Fibroblast of upper back skin (primary cell): ENCODE measurements around the gene PCDH19.
A peak's percentile ranks its signal among the peaks of the same experiment; 100 is the strongest.
"Not testable (repeated sequence)": the region's sequence is repeated elsewhere in the genome, so short reads cannot be mapped to it uniquely, and the experiment has no call there.

Experiments
- DNase-seq: peaks from one replicate; pipeline ENCODE4 v3.0.0-alpha.2; 2013

Gene PCDH19

GRCh38 chrX:100409610-100410590, at the start of gene PCDH19:
TSS of gene PCDH19 (minus strand) at chrX:100410273. CDS start at chrX:100408597, 1,676 bp downstream.
- peak; percentile 70 for DNase-seq

GRCh38 chrX:100449696-100450608, 39.9 kb upstream of the PCDH19 start:
- DNase-seq: peak; percentile 0

- DNase-seq: peak; percentile 8
These were observed 37.8 kb upstream of the PCDH19 start for GRCh38 chrX:100447655-100448397.

- DNase-seq: no peak
These were observed 35.5 kb upstream of the PCDH19 start for GRCh38 chrX:100445593-100445992.

DNA sequence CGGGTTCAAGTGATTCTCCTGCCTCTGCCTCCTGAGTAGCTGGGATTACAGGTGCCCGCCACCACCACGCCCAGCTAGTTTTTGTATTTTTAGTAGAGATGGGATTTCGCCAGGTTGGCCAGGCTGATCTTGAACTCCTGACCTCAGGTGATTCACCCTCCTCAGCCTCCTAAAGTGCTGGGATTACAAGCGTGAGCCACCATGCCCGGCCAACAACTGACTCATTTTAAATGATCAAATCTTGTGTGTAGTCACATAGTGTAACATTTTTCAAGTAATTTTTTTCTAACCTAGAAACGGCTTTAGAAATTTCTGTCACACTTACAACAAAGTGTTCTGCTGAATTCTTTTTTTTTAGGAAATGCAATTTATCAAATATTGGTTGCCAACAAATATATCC, 31.2 kb upstream of the PCDH19 start:
- DNase-seq: not testable (repeated sequence)

- DNase-seq: no peak
These were observed 29.9 kb upstream of the PCDH19 start for GRCh38 chrX:100440006-100440405.

- no peak for DNase-seq
These were observed 25.7 kb upstream of the PCDH19 start for GRCh38 chrX:100435726-100436125.

- no peak for DNase-seq
These were observed 13.9 kb upstream of the PCDH19 start for GRCh38 chrX:100424012-100424411.

DNA sequence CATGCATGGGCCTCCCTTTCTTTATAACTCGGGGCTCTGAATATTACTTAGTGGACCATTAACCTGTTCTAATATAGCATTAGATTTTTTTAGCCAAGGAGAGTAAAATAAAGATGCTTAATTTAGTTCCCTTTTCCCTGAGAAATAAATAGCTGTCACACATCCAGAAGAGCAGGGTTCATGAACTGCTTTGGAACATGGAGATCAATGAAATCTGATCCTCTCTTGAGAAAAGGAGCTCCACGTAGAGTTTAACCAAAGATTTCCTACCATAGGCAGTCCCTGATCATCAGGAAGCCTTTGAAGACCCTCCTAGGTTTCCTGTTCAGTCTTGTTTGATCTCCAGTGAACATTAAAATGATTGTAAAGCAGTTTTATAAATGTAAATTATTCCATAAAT, 8.5 kb upstream of the PCDH19 start:
- no peak for DNase-seq

DNA sequence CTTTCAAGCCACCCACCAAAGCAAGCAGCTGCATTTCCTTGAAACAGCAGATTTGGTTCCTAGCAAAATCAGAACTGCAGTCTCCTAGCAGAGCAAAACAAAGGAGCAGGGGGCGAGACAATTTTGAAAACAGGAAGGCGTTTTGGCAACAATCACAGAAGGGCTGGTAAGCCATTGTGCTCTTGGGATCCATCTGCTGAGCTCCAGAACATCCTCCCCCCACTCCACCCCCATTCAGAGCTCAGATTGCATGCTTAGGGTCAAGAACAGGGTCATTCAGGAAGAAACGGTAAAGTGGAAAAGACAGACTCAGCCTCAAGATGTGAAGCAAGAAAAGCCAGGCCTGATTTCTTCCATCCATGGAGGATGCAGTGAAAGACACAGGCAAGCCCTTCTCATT, 7.6 kb upstream of the PCDH19 start:
- DNase-seq: no peak

DNA sequence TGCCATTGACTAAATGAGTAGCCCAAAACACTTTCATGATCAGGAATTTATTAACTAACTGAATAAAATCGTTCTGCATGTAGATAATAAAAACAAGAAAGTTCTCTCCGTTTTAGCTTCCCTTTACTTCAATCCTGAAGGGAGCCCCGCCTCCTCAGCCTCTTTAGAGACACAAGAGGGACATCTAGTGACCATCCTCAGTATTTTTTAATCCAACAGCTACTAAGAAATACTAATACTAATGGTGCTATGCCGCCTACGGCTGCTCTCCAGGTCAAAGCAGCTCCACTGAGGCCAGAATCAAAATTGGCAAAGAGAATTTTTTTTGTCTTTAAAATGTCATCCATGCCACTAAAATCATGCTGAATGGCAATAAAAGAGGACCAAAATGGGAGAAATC, 3.2 kb upstream of the PCDH19 start:
- DNase-seq: peak; percentile 56

DNA sequence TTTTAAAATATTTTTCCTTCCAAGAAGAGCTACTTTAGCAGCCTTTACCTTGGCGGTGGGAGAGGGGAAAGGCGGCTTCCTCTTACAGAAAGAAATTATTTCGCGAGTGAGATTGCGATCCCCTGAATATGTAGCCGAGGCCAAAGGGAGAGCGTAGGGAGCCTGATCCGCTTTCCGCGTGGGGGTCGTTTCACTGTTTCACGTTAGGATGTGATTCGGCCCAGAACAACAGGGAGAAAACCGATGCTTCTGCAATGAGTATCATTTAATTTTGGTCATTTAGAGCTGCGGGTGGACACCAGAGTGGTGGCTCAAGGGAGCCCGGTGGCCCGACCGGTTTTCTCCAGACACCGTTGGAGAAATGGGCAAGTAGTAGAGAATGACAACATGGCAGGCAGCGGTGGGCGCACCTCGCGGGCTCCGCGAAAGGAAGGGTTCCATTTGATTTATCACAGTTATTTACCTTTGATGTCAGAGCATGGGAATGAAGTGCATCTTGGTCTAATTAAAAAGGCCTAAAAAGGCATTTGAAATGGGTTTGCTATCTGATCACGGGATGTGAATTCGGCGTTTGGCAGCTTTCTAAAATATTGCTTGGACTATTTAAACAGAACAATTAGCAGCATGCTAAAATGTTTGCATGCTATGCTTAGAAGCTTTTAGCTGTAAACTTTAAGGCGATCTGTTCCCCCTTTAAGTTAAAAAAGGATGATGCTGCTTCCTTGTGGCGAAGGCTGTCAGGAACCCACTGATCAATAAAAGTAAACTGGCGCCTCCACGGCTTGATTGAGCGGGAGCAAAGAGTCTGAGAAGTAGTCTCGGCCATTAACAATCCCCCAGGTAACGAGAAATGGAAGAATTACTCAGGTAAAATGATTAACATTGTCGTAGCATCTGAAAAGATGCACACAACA, 2.0 kb upstream of the PCDH19 start:
- no peak for DNase-seq

DNA sequence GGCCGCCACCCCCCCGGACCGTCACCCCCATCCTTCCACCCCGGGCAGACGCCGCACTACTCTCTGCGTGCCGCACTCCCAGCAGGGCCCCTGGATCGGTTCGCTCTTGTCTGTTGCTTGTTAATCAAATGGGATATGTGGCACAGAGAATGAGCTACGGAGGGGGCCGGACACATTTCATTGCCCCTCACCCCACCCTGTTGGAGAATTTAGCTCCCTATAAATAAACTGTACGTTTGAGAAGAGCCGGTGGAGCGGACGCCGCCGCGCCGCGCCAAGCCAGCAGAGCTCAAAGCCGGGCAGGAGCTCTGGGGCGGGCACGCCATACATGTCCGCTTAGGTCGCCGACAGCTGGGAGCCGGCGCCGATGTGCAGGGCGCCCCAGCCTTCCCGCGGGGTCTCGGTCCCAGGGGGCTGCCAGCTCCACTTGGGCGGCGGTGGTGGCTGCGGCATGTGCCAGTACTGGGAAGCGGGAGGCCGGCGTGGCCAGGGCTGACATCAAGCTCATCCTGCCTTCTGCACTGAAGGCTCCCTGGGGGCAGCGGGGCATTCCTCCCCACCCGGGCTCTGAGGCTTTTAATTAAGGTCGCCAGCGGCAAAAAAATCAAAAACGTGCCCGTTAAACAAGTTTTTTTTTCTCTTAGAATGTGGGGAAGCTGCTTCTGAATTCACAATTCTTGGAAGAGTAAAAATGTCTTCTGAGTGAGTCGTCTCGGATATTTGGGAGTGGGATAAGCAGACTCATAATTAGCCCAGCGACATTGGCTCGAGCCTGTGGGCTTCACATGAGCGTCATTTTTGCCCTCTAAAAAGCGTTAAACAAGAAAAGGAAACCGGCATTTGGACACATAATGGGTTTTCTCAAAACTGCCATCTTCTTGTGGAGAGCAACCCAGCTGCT, 1.1 kb upstream of the PCDH19 start:
- no peak for DNase-seq

- no peak for DNase-seq
These were observed 1.1 kb downstream of the PCDH19 start for GRCh38 chrX:100408713-100409609.

DNA sequence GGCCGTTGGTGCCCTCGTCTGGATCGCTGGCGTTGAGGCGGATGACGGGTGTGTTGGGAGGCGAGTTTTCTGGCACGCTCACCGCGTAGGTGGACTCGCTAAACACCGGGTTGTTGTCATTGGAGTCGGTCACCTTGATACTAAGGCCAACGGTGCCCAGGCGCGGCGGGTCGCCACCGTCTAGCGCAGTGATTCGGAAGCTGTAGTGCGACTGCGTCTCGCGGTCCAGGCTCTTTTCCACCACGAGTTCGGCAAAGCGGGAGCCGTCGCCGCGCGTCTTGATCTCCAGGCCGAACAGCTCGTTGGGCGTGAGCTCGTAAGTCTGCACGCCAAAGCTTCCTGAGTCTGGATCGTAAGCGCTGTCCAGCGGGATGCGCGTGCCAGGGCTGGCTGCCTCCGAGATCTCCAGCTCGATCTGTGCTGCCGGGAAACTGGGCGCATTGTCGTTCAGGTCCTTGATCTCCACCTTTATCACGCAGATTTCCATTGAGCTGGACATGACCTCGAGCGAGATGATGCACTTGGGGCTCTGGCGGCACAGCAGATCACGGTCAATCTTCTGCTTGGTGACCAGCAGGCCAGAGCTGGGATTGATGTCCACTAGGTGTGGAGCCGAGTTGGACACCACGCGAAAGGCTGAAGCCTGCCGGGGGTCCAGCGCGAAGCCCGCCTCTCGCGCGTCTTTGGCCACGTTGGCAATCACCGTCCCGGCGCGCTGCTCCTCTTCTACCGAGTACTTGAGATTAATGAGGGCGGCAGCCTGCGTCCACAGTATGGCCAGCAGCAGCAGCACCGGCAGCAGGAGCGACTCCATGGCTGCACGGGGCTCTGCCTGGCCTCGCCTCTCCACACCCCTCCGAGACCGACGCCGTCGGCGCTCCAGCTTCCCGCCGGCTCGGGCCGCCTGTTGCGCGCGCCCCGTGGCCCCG, 2.0 kb downstream of the PCDH19 start:
- DNase-seq: no peak

- DNase-seq: no peak
These were observed 2.8 kb downstream of the PCDH19 start for GRCh38 chrX:100407147-100407783.

- DNase-seq: no peak
These were observed 4.6 kb downstream of the PCDH19 start for GRCh38 chrX:100405424-100405823.

GRCh38 chrX:100404851-100405250, 5.2 kb downstream of the PCDH19 start:
- DNase-seq: no peak
